ENCODE data around the gene EIF4E. TPM values are rescaled to one million over a fixed set of nuclear protein-coding genes. Genes with fewer than 3 reads are reported as not detected.

EIF4E gene
- polyA plus RNA-seq, 1 donor from 2014 or later, result 189 TPM

DNA sequence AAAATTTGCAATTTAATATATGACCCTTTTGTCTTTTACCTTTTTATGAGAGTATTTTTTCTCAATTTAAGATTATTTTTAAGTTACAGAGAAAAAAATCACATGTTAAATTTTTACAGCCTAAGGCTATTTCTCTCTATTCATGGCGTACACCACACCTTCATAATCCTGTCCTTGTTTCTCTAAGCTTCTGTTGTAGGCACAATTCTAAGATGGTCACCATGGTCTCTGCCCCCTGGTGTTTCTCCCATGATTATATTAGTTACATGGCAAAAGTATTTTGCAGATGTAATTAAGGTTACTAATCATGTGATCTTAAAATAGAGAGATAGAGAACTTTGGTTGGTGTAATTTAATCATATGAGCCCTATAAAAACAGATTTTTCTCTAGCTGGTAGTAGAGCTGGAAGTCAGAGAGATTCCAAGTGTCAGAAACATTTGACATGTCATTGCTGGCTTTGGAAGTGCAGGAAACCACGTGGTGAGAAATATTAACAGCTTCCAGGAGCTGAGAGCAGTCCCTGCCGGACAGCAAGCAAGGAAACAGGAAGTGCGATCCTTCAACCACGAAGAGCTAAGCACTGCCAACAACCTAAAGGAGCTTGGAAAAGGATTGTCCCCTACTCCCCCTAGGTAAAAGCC lies 89.8 kb downstream of the EIF4E start:
- Histone ChIP-seq H4K20me1 (ENCODE audit: insufficient read depth) (no peaks in the 10 kb centered on the region), H3K9ac (ENCODE audit: low read length) (no peak overlapping the region), H3K27me3 (ENCODE audit: insufficient read depth, low read depth, low read length) (no peaks in the 10 kb centered on the region), H3K36me3 (ENCODE audit: insufficient read depth, low read length) (no peaks in the 10 kb centered on the region), H3K9me2 (ENCODE audit: insufficient read depth, low read length) (no peaks in the 10 kb centered on the region), H3K79me2 (replicated peaks; ENCODE audit: insufficient read depth, low read length) (no peaks in the 10 kb centered on the region), H3K4me2 (ENCODE audit: low read length) (no peak overlapping the region), H3K27ac (ENCODE audit: low read length) (no peak overlapping the region), H3K4me3 (ENCODE audit: low read length) (no peak overlapping the region), H2AFZ (ENCODE audit: low read depth, low read length) (no peak overlapping the region), H3F3A (ENCODE audit: insufficient read depth, low read length, poor library complexity, severe bottlenecking) (no peaks in the 10 kb centered on the region), H3K9me3 (ENCODE audit: low read length) (no peaks in the 10 kb centered on the region)
- TF ChIP-seq, protein P1, sequence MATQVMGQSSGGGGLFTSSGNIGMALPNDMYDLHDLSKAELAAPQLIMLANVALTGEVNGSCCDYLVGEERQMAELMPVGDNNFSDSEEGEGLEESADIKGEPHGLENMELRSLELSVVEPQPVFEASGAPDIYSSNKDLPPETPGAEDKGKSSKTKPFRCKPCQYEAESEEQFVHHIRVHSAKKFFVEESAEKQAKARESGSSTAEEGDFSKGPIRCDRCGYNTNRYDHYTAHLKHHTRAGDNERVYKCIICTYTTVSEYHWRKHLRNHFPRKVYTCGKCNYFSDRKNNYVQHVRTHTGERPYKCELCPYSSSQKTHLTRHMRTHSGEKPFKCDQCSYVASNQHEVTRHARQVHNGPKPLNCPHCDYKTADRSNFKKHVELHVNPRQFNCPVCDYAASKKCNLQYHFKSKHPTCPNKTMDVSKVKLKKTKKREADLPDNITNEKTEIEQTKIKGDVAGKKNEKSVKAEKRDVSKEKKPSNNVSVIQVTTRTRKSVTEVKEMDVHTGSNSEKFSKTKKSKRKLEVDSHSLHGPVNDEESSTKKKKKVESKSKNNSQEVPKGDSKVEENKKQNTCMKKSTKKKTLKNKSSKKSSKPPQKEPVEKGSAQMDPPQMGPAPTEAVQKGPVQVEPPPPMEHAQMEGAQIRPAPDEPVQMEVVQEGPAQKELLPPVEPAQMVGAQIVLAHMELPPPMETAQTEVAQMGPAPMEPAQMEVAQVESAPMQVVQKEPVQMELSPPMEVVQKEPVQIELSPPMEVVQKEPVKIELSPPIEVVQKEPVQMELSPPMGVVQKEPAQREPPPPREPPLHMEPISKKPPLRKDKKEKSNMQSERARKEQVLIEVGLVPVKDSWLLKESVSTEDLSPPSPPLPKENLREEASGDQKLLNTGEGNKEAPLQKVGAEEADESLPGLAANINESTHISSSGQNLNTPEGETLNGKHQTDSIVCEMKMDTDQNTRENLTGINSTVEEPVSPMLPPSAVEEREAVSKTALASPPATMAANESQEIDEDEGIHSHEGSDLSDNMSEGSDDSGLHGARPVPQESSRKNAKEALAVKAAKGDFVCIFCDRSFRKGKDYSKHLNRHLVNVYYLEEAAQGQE (IDR thresholded peaks at IDR 0.05; ENCODE audit: borderline replicate concordance), result no peak
- TF ChIP-seq POLR2AphosphoS5 (IDR thresholded peaks at IDR 0.05), result no peak
- no peak for TF ChIP-seq MXI1 (conservative IDR thresholded peaks at IDR 0.05; ENCODE audit: poor library complexity, severe bottlenecking)
- TF ChIP-seq, protein P2, sequence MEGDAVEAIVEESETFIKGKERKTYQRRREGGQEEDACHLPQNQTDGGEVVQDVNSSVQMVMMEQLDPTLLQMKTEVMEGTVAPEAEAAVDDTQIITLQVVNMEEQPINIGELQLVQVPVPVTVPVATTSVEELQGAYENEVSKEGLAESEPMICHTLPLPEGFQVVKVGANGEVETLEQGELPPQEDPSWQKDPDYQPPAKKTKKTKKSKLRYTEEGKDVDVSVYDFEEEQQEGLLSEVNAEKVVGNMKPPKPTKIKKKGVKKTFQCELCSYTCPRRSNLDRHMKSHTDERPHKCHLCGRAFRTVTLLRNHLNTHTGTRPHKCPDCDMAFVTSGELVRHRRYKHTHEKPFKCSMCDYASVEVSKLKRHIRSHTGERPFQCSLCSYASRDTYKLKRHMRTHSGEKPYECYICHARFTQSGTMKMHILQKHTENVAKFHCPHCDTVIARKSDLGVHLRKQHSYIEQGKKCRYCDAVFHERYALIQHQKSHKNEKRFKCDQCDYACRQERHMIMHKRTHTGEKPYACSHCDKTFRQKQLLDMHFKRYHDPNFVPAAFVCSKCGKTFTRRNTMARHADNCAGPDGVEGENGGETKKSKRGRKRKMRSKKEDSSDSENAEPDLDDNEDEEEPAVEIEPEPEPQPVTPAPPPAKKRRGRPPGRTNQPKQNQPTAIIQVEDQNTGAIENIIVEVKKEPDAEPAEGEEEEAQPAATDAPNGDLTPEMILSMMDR (IDR thresholded peaks at IDR 0.05; ENCODE audit: poor library complexity, severe bottlenecking), result no peak
- no peak for TF ChIP-seq RAD21 (conservative IDR thresholded peaks at IDR 0.05)
- TF ChIP-seq SMC3 (conservative IDR thresholded peaks at IDR 0.05; ENCODE audit: poor library complexity), result no peak
- TF ChIP-seq EZH2 (IDR thresholded peaks at IDR 0.05; ENCODE audit: borderline replicate concordance, insufficient read depth, low read length, poor library complexity, severe bottlenecking), result no peak
- no peak for TF ChIP-seq EP300 (conservative IDR thresholded peaks at IDR 0.05; ENCODE audit: poor library complexity, severe bottlenecking)
- no peak for TF ChIP-seq TAF1 (IDR thresholded peaks at IDR 0.05; ENCODE audit: low read depth)

DNA sequence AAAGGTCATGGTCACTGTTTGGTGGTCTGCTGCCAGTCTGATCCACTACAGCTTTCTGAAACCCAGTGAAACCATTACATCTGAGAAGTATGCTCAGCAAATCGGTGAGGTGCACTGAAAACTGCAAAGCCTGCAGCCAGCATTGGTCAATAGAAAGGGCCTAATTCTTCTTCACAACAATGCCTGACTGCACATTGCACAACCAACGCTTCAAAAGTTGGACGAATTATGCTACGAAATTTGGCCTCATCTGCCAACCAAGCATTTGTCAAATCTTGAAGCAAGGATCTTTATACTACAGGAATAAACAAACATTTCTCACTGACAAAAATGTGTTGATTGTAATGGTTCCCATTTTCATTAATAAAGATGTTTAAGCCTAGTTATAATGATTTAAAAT lies 90.4 kb downstream of the EIF4E start:
- Histone ChIP-seq H3K79me2 (replicated peaks; ENCODE audit: insufficient read depth, low read length) (no peaks in the 10 kb centered on the region), H2AFZ (ENCODE audit: low read depth, low read length) (no peak overlapping the region), H3K9me3 (ENCODE audit: low read length) (no peaks in the 10 kb centered on the region), H3K9ac (ENCODE audit: low read length) (no peak overlapping the region), H4K20me1 (ENCODE audit: insufficient read depth) (no peaks in the 10 kb centered on the region), H3K4me2 (ENCODE audit: low read length) (no peak overlapping the region), H3K4me3 (ENCODE audit: low read length) (no peak overlapping the region), H3K27ac (ENCODE audit: low read length) (no peak overlapping the region), H3F3A (ENCODE audit: insufficient read depth, low read length, poor library complexity, severe bottlenecking) (no peaks in the 10 kb centered on the region), H3K27me3 (ENCODE audit: insufficient read depth, low read depth, low read length) (no peaks in the 10 kb centered on the region), H3K36me3 (ENCODE audit: insufficient read depth, low read length) (no peaks in the 10 kb centered on the region), H3K9me2 (ENCODE audit: insufficient read depth, low read length) (no peaks in the 10 kb centered on the region)
- no peak for TF ChIP-seq EP300 (conservative IDR thresholded peaks at IDR 0.05; ENCODE audit: poor library complexity, severe bottlenecking)
- TF ChIP-seq, protein P2 (IDR thresholded peaks at IDR 0.05; ENCODE audit: poor library complexity, severe bottlenecking), result no peak
- no peak for TF ChIP-seq POLR2AphosphoS5 (IDR thresholded peaks at IDR 0.05)
- TF ChIP-seq MXI1 (conservative IDR thresholded peaks at IDR 0.05; ENCODE audit: poor library complexity, severe bottlenecking), result no peak
- no peak for TF ChIP-seq EZH2 (IDR thresholded peaks at IDR 0.05; ENCODE audit: borderline replicate concordance, insufficient read depth, low read length, poor library complexity, severe bottlenecking)
- TF ChIP-seq SMC3 (conservative IDR thresholded peaks at IDR 0.05; ENCODE audit: poor library complexity), result no peak
- TF ChIP-seq, protein P1 (IDR thresholded peaks at IDR 0.05; ENCODE audit: borderline replicate concordance), result no peak
- no peak for TF ChIP-seq RAD21 (conservative IDR thresholded peaks at IDR 0.05)
- TF ChIP-seq TAF1 (IDR thresholded peaks at IDR 0.05; ENCODE audit: low read depth), result no peak
